Progenitor cell of endocrine pancreas (in vitro differentiated cells): ENCODE results near the gene RALGAPA2. TPM values are rescaled to one million over a fixed set of nuclear protein-coding genes. Genes with fewer than 3 reads are reported as not detected.

Experiments used
- DNase-seq: peaks from one replicate; pipeline ENCODE4 v3.0.0; 2021; ENCODE audit warnings: low spot score; ENCODE audit not compliant: unreplicated experiment
- H3K27ac Mint-ChIP-seq: 2 replicates; pipeline ENCODE4 v1.8.0; 2021; ENCODE audit warnings: mild to moderate bottlenecking, moderate library complexity, mixed read lengths
- H3K27me3 Mint-ChIP-seq: 2 replicates; pipeline ENCODE4 v1.8.0; 2021; ENCODE audit warnings: mixed read lengths
- H3K36me3 Mint-ChIP-seq: 2 replicates; pipeline ENCODE4 v1.8.0; 2022; ENCODE audit warnings: mixed read lengths; ENCODE audit not compliant: insufficient read depth
- H3K4me1 Mint-ChIP-seq: 2 replicates; pipeline ENCODE4 v1.8.0; 2021; ENCODE audit warnings: low read depth, mixed read lengths
- H3K4me3 Mint-ChIP-seq: 2 replicates; pipeline ENCODE4 v1.8.0; 2021; ENCODE audit warnings: low read depth, mild to moderate bottlenecking, moderate library complexity, mixed read lengths
- H3K9me3 Mint-ChIP-seq: 2 replicates; pipeline ENCODE4 v1.8.0; 2021; ENCODE audit warnings: low read depth, mixed read lengths
- total RNA-seq: library from RNA; stranded (reverse); gene quantifications from 2 replicates; pipeline ENCODE4 v1.2.1, GENCODE V29; 2021
- TF ChIP-seq, protein P1 (sequence below): fragments of 200-600 bp; sonication (generic); IDR thresholded peaks from one replicate; pipeline ENCODE4 v1.5.0; 2021; ENCODE audit warnings: antibody characterized with exemption, mild to moderate bottlenecking; ENCODE audit not compliant: unreplicated experiment

RALGAPA2 gene
- total RNA-seq, 1 donor from 2014 or later = 109 TPM

DNA sequence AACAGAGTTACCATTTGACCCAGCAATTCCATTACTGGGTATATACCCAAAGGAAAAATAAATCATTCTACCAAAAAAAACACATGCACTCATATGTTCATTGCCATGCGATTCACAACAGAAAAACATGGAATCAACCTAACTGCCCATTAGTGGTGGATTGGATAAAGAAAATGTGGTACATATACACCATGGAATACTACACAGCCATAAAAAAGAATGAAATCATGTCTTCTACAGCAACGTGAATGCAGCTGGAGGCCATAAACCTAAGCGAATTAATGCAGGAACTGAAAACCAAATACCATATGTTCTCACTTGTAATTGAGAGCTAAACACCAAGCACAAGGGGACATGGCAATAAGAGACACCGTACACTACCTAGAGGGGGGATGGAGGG is 12.5 kb downstream of the RALGAPA2 start:
- Mint-ChIP-seq H3K4me1 (peaks cover 16% of the 10 kb centered on the region), H3K27ac (no peak overlapping the region), H3K36me3 (peaks cover 4% of the 10 kb centered on the region), H3K4me3 (no peak overlapping the region), H3K27me3 (no peaks in the 10 kb centered on the region), H3K9me3 (no peaks in the 10 kb centered on the region)
- TF ChIP-seq, protein P1, sequence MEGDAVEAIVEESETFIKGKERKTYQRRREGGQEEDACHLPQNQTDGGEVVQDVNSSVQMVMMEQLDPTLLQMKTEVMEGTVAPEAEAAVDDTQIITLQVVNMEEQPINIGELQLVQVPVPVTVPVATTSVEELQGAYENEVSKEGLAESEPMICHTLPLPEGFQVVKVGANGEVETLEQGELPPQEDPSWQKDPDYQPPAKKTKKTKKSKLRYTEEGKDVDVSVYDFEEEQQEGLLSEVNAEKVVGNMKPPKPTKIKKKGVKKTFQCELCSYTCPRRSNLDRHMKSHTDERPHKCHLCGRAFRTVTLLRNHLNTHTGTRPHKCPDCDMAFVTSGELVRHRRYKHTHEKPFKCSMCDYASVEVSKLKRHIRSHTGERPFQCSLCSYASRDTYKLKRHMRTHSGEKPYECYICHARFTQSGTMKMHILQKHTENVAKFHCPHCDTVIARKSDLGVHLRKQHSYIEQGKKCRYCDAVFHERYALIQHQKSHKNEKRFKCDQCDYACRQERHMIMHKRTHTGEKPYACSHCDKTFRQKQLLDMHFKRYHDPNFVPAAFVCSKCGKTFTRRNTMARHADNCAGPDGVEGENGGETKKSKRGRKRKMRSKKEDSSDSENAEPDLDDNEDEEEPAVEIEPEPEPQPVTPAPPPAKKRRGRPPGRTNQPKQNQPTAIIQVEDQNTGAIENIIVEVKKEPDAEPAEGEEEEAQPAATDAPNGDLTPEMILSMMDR = no peak
- DNase-seq = no peak

DNA sequence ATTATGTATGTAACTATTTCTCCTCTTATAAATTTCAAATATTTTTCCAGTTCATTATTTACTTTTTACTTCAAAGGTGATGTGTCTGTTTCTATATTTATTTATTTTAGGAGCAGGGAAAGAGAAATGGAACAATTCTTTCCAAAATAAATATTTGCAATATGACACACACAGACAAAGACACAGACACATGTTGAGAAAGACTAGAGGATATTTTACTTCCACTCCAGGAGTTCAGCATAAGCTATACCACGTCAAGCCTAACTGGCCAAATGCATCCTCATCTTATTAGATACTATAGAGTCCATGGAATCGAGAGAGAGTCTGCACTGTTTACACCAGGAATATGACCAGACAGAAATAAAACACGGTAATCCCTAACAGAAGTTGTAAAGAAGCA is 13.3 kb downstream of the RALGAPA2 start:
- DNase-seq = no peak
- Mint-ChIP-seq H3K4me3 (no peak overlapping the region), H3K36me3 (peaks cover 4% of the 10 kb centered on the region), H3K9me3 (no peaks in the 10 kb centered on the region), H3K4me1 (peaks cover 11% of the 10 kb centered on the region), H3K27me3 (no peaks in the 10 kb centered on the region), H3K27ac (no peak overlapping the region)
- TF ChIP-seq, protein P1 = no peak

DNA sequence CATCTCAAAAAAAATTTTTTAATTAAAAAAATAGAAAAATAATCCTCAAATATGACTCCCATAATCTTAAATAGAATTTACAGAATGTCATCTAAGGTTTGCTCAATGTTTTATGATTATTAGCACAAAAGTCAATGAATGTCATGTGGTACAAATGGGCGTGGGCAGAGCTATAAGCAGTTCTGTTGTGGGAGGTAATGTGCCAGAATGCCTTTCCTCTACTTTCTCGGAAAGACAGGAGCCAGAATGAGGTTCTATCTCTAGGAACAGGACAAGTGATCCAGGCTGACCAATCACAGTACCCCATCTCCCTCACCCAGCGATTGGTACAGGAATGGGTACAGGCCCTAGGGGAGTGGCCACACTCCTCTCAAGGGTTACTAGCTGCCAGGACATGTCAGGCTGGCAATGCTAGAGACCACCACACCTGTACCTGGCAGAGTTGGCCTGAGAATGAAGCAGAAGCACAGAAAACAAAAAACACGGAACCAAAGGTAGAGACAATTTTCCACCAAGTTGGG is 15.1 kb downstream of the RALGAPA2 start:
- no peak for DNase-seq
- peaks cover 4% of the 10 kb centered on the region for H3K36me3 Mint-ChIP-seq
- H3K4me1 Mint-ChIP-seq = peaks cover 10% of the 10 kb centered on the region
- no peaks in the 10 kb centered on the region for H3K9me3 Mint-ChIP-seq
- no peak overlapping the region for H3K4me3 Mint-ChIP-seq
- TF ChIP-seq, protein P1 = no peak
- no peaks in the 10 kb centered on the region for H3K27me3 Mint-ChIP-seq
- no peak overlapping the region for H3K27ac Mint-ChIP-seq

DNA sequence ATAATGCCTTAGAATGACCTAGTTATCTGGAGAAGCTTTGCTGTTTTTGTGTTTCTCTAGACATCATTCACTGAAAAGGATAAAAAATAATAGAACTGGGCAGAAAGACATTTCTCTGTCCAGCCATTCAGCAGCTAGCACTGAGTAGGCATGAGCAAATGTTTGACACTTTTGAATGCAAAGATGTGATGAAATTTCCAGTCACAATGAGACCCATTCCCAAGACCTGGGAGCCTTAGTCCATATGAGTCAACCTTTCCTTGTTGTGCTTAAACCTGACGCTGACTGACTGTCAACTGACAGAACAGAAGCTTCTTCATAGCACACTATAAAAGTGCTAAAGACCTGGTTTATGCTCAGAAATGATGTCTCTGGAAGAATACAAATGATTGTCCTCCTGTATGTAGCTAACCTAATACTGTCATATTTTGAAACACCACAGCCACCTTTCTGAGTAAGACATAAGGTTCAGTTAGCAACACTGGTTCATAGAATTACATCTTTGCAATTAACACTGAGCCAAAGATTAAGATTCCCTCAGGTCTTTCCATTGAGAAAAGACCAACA is 17.1 kb downstream of the RALGAPA2 start:
- Mint-ChIP-seq H3K4me3 (no peak overlapping the region), H3K27ac (no peak overlapping the region), H3K9me3 (no peaks in the 10 kb centered on the region), H3K27me3 (no peaks in the 10 kb centered on the region), H3K36me3 (peaks cover 2% of the 10 kb centered on the region), H3K4me1 (peaks cover 12% of the 10 kb centered on the region)
- TF ChIP-seq, protein P1 = no peak
- DNase-seq = no peak

DNA sequence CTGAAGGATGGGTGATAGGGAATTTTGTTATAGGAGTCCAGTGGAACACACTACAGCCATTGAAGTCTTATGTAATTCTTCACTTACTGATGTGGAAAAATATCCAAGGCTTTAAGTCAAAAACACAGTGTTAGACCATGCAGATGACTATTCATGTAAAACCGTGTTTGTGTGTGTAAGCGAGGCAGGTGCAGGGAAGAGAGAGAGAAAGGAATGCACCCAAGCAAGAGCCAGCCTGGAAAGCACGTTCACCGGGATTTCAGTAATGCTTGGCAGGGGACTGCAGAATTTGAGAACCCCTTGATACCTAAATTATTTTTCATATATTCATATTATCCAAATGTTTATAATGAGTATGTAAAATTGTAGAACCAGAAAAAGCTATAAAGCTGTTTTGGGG is 17.9 kb downstream of the RALGAPA2 start:
- TF ChIP-seq, protein P1 = no peak
- DNase-seq = no peak
- H3K4me3 Mint-ChIP-seq = no peak overlapping the region
- H3K27ac Mint-ChIP-seq = no peak overlapping the region
- H3K36me3 Mint-ChIP-seq = peaks cover 2% of the 10 kb centered on the region
- H3K4me1 Mint-ChIP-seq = peaks cover 12% of the 10 kb centered on the region
- H3K27me3 Mint-ChIP-seq = no peaks in the 10 kb centered on the region
- H3K9me3 Mint-ChIP-seq = no peaks in the 10 kb centered on the region
